Thoracic aorta (tissue), 2 donors: ENCODE measurements around the gene KCTD7. TPM values are rescaled to one million over a fixed set of nuclear protein-coding genes. Genes with fewer than 3 reads are reported as not detected.
"Not testable (repeated sequence)": the region's sequence is repeated elsewhere in the genome, so short reads cannot be mapped to it uniquely, and the experiment has no call there.

Experiments used
- ATAC-seq: fragments of 150-250 bp; one replicate; pipeline ENCODE4 v1.8.0; 2017; ENCODE audit warnings: low read depth; ENCODE audit not compliant: insufficient number of reproducible peaks, low FRiP score
- DNase-seq: peaks from one replicate; pipeline ENCODE4 v3.0.0-alpha.2; 2020; ENCODE audit warnings: low spot score
- H3K27ac ChIP-seq, 2 donors: fragments of 200-600 bp; sonication (generic); 1 replicate in 1 of 2; 2 replicates in 1 of 2; pipeline ENCODE4 v1.5.1; 2016; ENCODE audit warnings: mild to moderate bottlenecking in 2 of 2, moderate library complexity in 2 of 2
- H3K27me3 ChIP-seq: fragments of 200-600 bp; sonication (generic); replicated peaks from 2 replicates; pipeline ENCODE4 v1.6.0; 2016; ENCODE audit warnings: mild to moderate bottlenecking; ENCODE audit not compliant: insufficient read depth
- H3K36me3 ChIP-seq: fragments of 200-600 bp; sonication (generic); one replicate; pipeline ENCODE4 v1.5.1; 2016
- H3K4me1 ChIP-seq, 2 donors: fragments of 200-600 bp; sonication (generic); 1 replicate in 1 of 2; 2 replicates in 1 of 2; pipeline versions ENCODE4 v1.5.1 to v1.6.0; 2016; ENCODE audit warnings: low read depth in 2 of 2, mild to moderate bottlenecking in 1 of 2; ENCODE audit not compliant: control insufficient read depth in 1 of 2
- H3K4me3 ChIP-seq: fragments of 200-600 bp; sonication (generic); 2 replicates; pipeline ENCODE4 v1.5.1; 2016; ENCODE audit warnings: mild to moderate bottlenecking
- H3K9me3 ChIP-seq: fragments of 200-600 bp; sonication (generic); 2 replicates; pipeline ENCODE4 v1.5.1; 2016
- CTCF ChIP-seq: fragments of 200-600 bp; sonication (generic); IDR thresholded peaks from one replicate; pipeline ENCODE4 v1.5.1; 2019; ENCODE audit warnings: antibody characterized with exemption
- total RNA-seq, 2 donors: library from RNA; depleted of rRNA; stranded (reverse); fragments of >200 nt; gene quantifications; one replicate each; pipeline versions ENCODE4 v1.1.0 to v1.2.3, GENCODE V29; 2016

Gene KCTD7
- total RNA-seq, 2 donors from 2014 or later: 24.5 to 31.0 TPM

- H3K27me3 ChIP-seq: no peaks in the 10 kb centered on the region
- H3K27ac ChIP-seq: no peak overlapping the region
- no peak overlapping the region for H3K4me3 ChIP-seq
- peaks cover 9 to 13% of the 10 kb centered on the region in 2 donors for H3K4me1 ChIP-seq
- TF ChIP-seq CTCF: no peak
- DNase-seq: no peak
- no peaks in the 10 kb centered on the region for H3K36me3 ChIP-seq
- H3K9me3 ChIP-seq: no peaks in the 10 kb centered on the region
- ATAC-seq: no peak
Observed at GRCh38 chr7:66679633-66680244, 51.1 kb downstream of the KCTD7 start.

- ATAC-seq (peak; percentile 95), DNase-seq (peak; percentile 94)
- peak overlapping the region; percentile 100 for H3K4me3 ChIP-seq
Observed at GRCh38 chr7:66681491-66682349, 53.0 kb downstream of the KCTD7 start.

GRCh38 chr7:66682350-66683093 lies 53.8 kb downstream of the KCTD7 start:
- ATAC-seq (peak; percentile 37), DNase-seq (peak; percentile 33)
- H3K9me3 ChIP-seq: no peaks in the 10 kb centered on the region
- H3K4me3 ChIP-seq: peak overlapping the region; percentile 100
- TF ChIP-seq CTCF: no peak
- peaks cover 9 to 13% of the 10 kb centered on the region in 2 donors for H3K4me1 ChIP-seq
- H3K36me3 ChIP-seq: no peaks in the 10 kb centered on the region
- H3K27me3 ChIP-seq: no peaks in the 10 kb centered on the region
- H3K27ac ChIP-seq: peak overlapping the region; percentile 98 to 100

More at GRCh38 chr7:66681491-66682349, 53.0 kb downstream of the KCTD7 start:
- no peak for TF ChIP-seq CTCF
- Histone ChIP-seq H3K27ac (peak overlapping the region; percentile 98 to 100), H3K4me1 (peaks cover 9 to 13% of the 10 kb centered on the region in 2 donors), H3K27me3 (no peaks in the 10 kb centered on the region), H3K36me3 (no peaks in the 10 kb centered on the region), H3K9me3 (no peaks in the 10 kb centered on the region)

GRCh38 chr7:66683094-66683769 lies 54.6 kb downstream of the KCTD7 start:
- not testable (repeated sequence) for H3K36me3 ChIP-seq, H3K27me3 ChIP-seq, H3K9me3 ChIP-seq, DNase-seq, ATAC-seq
- H3K4me3 ChIP-seq: peak overlapping the region; percentile 100
- H3K27ac ChIP-seq: peak overlapping the region; percentile 98 to 100
- peaks cover 9 to 13% of the 10 kb centered on the region in 2 donors for H3K4me1 ChIP-seq

GRCh38 chr7:66683770-66684123 lies 55.1 kb downstream of the KCTD7 start:
- peak overlapping the region in 1 of 2 donors; percentile 5 for H3K27ac ChIP-seq
- no peak for ATAC-seq
- no peak for DNase-seq

GRCh38 chr7:66685663-66686062 lies 57.0 kb downstream of the KCTD7 start:
- H3K4me1 ChIP-seq: peaks cover 9 to 12% of the 10 kb centered on the region in 2 donors
- ATAC-seq, H3K4me3 ChIP-seq, DNase-seq, H3K27ac ChIP-seq, H3K27me3 ChIP-seq, H3K9me3 ChIP-seq, H3K36me3 ChIP-seq: not testable (repeated sequence)

More at GRCh38 chr7:66683770-66684123, 55.1 kb downstream of the KCTD7 start:
- Histone ChIP-seq H3K36me3 (no peaks in the 10 kb centered on the region), H3K4me1 (peaks cover 9 to 13% of the 10 kb centered on the region in 2 donors), H3K4me3 (no peak overlapping the region), H3K9me3 (no peaks in the 10 kb centered on the region), H3K27me3 (no peaks in the 10 kb centered on the region)
- TF ChIP-seq CTCF: no peak
